Activated gamma-delta T cell treated with Interleukin-2 at 50 U/mL for 16 hours (primary cell): ENCODE measurements around the gene NCBP2L.

Experiments used
- DNase-seq: peaks from one replicate; pipeline ENCODE4 v3.0.0-alpha.2; 2020

The NCBP2L gene

DNA sequence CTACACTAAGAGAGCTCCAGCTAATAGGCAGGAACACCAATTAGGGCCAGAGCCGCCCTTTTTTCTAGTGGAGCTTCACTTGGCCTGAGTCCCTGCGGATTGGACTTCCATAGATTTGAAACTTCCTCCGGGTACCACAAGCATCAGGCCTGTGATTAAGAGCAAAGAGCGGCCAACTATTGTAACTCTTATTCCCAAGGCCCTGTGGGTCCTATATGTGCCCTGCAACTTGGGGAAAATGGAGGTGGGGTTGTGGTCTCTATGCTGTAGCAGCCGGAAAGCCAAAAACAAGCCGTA lies at the start of gene NCBP2L:
NCBP2L (plus strand) TSS at position 198 of the 297 bp plus-strand sequence. CDS start 16,488 bp downstream, outside the sequence.
- DNase-seq, result no peak

DNA sequence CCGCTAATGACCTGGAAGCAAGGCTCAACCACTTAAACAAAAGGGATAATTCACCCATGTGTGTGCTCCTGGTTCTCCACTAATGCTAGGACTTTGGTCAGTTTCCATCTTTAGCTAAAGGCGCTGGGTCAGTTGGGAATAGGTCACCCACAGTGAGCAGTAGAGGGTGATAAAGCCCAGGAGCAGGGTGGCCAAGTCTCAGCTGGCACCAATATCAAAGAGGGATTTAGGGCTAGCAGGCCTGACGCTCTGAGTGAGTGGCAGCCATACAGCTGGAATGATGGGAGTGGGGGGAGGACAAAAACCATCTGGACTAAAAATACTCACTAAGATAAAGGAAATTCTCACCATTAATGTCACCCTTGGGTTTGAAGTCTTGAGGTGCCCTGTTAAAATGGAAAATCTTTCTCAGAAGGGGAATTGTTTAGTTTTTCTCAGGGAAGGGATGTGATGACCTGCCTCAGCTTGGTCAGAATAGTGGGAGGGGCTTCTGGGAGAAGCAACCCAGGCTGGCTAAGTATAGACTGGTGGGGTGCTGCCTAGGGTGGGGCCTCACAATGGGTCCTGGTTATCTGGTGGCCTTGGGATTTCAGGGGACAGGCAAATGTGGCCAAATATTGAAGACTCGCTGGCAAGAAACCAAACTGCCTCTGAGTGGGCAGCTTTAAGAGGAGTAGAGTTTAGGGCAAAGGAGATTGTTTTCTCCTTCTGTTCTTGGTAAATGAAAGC lies 49.0 kb upstream of the NCBP2L start:
- DNase-seq, result no peak

DNA sequence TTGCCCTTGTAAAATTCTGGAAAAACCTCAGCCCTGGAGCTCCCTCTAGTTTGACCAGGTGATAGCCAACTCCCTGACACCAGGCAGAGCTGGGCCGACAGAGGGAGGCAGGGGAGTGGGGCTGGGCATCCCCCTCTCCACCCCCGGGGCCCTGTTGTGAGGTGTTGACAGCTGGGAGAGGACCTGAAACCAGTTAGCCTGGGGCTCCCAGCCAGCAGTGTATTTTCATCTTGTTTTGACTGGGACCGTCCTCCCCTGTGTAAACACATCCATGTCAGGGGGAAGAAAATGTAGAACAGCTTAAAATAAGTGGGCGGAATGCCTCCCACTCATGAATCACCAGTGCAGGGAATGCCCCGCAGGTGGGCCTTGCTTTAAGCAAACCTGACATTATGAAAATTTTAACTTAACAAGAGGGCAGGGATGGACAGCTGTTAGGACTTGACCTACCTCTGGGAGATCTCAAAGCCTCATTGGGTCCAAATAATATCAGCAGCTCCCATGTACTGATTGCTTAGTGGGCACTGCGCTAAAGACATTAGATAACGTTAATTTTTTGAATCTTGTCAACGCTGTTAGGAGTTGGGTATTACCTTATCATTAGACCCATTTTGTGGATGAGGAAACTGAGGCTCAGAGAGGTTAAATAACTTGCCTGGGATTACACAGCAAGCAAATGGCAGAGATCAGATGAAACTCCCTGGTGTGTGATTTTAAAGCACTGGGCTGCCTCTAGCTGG lies 47.8 kb upstream of the NCBP2L start:
- DNase-seq, result no peak

DNA sequence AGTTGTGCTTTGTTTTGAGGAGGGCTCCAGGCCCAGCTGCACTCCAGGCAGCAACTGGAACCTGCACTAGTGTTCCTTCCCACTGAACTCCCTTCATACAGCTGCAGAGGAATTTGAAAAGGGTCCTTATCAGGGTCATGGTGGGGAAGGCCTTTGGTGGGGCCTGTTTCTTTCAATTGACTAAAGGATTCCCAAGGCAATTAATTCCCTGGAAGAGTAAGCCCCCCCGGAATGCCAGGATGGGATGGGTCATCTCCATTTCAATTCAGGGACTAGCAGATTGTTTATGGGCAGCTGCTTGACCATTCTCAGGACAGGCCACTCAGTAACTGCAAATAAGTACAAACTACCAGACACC lies 47.3 kb upstream of the NCBP2L start:
- DNase-seq, result no peak

DNA sequence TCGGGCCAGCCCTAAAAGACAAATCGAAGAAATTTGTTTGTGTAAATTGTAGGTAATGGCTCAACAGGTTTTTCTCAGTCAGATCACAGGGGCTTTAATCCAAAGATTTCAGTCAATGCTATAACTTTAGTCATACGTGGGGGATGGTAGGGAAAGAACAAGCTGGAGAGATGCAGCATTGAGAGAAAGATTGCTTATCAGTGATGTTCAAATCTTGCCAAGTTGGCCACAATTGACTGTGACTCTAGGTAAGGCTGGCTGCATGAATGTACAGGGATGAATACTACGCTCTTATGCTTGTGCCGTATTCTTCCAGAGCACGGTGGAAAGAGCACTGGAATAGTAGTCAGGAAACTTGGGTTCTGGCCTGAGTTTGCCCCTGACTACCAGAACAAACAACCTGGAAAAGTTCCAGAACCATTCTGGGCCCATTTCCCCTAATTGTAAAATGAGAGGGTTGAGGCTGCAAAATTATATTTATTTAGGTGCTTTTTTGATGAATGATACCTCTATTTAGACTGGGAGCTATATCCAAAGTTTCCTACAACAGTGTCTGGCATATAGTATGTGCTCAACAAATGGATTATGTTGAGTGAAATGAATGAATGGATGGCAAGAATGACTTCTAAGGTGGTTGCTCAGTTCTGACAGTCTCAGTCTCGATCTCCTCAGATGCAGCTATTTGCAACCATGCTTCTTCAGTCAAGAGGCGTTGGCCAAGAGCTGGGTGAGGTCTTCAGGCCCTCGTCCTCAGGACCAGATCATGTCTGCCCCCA lies 46.4 kb upstream of the NCBP2L start:
- DNase-seq, result no peak

DNA sequence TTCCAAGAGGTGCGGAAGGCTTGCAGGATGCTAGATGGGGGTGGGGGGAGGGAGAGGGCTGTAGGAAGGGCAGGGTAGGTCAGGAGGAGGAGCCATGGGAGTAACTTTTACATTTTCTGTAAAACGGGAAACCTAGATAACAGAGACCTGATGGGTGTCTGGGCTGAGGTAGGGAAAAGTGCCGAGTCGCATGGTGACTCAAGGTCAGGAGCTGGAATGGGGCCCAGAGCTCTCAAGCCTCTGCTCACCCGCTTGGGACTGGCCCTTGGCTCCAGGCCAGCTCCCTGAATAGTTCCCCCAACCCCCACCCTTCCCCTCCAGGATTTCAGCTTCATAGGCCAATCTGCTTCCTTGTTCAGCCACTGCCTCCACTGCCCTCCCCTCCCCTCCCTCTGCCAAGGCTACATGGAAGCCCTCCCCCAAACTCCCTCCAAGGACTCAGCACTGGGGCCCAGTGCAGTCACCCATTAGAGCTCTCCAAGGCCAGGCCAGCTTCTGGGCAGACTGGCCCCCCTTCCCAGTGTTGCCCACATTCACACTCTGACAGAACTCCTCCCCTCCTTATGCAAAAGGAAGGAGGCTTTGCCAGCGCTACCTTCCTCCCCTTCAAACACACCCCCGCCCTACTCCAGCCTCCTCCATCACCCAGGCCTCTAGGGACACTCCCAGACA lies 45.6 kb upstream of the NCBP2L start:
- no peak for DNase-seq

DNA sequence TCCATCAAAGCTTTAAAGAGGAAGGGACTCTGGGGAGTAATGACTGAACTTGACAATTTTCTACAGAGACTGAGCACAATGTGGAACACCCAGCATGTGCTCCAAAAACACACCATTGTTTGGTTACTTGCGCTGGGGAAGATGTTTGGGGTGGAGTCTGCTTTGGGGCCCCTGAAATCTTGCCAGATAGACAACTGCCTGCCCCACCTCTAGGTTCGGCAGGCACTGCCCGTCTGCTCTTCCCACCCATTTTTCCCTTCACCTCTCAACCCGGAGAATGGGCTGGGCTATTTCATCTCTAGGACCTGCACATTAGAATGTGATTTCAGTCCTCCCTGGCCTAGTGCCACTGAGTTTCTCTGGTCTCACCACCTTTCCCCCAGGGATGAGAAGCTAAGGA lies 43.8 kb upstream of the NCBP2L start:
- no peak for DNase-seq

DNA sequence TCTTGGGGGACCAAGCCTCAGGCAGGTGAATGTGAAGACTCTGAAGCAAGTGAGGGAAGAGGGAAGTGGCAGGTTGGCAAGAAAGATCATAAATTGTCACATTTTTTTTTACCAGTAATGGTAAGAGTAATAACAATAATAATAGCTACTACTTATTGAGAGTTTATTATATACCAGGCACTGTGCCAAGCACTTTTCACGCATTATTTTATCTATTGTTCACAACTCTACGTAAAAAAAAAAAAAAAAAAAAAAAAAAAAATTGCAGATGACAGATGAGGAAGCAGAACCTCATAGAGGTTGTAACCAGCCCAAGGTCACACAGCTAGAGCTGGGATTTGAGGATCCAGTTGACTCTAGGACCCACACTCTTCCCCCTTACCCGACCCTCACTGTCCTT lies 42.9 kb upstream of the NCBP2L start:
- DNase-seq, result no peak

DNA sequence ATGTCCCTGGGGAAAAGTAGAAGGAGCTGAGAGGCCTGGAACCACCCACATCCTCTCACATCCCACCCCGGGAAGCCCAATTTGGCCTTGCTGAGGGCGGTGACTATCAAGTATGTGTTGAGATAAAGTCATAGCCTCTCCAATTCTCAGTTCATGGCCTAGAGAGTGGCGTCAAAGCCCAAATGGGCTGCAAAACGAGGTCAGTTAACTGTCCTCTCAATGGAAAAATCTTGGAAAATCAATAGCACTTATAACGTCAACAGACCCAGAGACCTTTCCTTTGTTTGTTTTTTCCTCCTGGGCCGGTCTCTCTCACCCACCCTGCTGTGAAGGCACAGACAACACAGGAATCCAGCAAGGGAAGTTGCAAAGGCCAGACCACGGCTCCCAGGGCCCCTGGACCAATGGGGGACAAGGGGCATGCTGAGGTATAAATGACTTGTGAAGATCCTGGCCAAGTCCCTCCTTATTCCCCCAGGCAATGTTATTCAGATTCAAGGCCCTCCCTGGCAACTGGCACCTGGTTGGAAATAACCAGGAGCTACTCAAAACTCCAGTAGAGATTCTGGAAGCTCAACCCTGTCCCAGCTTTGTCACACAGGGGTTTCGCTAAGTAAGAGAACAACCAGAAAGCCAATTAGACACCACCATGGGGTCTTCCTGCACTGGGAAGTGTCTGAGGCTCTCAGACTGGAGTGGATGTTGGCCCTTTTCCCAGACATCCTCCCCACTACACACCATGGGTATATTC lies 40.6 kb upstream of the NCBP2L start:
- no peak for DNase-seq

DNA sequence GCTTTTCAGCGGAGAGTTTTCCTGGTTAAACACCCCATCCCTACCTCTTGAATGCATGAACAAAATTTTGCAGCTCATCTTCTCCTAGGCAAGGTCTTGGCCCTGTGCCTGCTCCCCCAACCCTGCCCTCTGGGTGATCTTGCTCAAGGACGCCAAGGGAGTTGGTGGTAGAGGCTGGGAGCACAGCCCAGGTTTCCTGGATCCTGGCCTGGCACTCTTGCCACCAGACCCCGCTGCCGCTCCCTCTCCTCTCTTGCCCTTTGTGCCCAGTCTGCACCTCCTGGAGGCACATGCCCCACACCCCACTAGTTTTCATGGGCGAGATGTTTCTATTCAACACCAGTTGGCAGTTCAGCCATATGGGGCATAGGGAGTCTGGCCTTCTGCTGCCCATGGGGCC lies 39.3 kb upstream of the NCBP2L start:
- no peak for DNase-seq

DNA sequence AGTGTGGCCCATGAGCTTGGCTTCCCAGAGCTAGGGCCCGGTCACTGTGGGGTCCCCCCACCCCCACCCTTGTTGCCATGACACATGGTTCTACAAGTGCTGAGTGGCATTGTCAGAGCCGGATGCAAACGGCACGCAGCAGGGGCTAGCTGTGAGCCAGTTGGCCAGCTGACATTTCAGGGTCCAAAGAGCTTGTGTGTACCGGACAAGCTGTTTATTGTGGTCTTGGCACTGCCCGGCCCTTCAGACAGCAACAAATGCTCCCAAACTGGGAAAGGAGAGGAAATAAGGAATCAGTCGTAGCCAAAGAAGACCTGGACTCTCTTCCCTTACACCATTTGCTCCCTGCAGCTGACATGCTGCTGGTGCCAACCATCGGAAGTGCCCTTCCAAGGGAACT lies 38.8 kb upstream of the NCBP2L start:
- no peak for DNase-seq

DNA sequence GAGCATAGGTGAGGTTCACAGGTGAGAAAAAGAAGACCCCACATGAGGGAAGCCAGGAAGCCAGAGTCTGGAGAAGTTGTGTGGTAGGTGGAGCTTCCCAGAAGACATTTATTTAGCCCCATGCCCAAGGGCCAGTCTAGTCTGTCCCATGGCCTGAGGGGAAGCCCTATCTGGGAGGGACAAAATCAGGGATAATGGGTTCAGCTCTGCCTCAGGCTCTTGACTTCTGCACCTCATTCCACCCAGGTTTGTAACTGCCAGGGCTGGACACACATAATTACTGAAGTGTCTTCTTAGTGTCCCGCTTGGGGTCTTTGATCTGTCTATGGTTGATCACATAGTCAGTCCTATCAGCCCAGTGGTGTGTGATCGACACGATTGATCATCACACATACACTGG lies 38.0 kb upstream of the NCBP2L start:
- no peak for DNase-seq

DNA sequence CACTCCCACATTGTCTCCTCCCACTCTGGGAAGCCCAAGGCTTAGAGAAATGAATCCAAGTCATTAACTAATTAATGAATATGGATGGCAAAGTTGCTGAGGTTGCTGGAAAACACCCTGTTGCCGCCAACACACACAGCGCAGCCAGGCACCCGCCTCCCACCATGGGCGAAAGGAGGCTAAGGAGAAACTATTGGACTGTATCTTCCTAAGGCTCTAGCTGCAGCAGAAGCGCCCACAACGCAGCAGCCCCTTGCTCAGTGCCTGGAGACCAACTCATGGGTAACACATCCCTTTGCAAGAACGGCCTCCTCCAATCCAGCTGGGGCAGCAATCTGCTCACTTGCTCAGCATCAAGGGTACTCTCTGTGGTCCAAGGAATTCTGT lies 36.1 kb upstream of the NCBP2L start:
- DNase-seq, result no peak

DNA sequence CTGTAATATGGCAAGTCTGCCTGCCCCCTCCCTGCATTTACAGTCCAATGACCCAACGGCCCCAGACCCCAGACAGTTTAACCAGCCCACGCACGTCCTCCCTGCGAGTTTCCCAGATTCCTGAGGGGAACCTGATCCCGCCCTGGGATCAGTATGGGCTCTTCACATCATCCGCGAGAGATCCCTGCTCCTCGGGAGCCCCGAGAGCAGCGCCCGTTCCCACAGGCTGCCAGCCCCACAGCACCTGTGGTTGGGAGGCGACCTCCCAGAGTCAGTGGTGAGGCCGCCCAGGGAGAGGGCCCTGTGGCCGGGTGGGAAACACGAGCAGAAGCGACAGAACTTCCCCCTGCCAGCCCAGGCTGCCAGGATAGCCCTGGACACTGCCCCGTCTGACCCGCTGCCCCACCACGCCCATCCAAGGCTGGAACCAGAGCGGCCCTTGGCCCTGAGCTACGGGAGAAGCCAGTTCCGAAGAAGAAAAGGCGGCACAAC lies 34.8 kb upstream of the NCBP2L start:
- no peak for DNase-seq

DNA sequence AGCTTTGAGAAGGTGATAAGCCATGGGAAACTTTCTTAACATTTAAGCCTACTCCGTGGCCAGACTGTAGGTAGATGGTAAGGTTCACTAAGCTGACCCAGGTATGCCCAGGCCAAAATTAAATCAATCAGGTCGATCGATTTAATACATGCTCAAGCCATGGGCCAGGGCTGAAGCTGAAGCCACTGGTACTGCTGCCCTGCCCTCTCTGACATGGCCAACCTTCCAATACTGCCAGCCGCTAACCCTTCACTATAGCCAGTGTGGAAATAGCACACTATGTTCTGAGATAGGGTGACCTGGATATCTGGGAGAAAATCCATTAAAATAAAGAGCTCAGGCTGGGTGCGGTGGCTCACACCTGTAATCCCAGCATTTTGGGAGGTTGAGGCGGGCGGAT lies 33.5 kb upstream of the NCBP2L start:
- no peak for DNase-seq

DNA sequence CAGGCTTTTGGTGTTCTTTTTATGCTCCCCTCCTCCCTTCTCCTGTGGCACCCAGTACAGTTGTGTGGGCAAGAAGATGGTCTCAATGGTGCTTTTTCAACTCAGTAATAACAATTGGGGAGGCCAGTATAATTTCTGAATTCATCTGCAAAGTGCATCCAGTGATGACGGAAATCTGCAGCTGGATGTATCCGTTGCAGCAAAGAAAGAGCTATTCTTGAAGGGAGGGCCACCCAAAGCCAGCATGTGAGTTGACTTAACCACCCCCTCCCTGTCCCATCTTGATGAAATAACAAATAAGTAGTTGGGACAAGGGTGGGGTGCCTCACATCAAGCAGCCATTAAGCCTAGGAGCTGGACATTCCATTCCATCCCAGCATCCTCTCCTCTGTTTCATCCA lies 32.7 kb upstream of the NCBP2L start:
- DNase-seq, result no peak

DNA sequence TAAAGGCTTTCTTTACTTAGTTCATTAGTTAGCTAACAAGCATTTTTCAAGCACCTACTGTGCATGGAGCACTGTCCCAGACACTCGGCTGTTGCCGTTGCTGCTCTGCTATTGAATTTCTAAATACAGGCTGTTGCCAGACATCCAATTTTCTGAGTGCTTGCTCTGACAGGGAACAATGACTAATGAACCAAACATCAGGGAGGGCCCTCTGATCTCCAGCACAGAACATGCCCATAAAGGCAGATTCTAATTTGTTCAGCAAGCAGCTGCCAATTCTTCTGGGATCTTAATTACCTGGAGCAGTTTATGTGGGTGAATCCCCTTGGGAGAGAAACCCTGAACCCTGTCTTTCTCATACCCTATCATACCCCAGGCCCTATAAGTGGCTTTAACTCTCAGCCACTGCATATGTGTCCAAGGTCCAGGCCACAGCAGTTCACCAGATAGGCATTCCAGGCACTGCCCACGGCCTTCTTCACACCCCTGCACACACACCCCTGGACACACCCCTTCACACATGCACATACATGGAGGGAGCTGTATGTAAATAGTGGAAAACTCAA lies 29.9 kb upstream of the NCBP2L start:
- no peak for DNase-seq

DNA sequence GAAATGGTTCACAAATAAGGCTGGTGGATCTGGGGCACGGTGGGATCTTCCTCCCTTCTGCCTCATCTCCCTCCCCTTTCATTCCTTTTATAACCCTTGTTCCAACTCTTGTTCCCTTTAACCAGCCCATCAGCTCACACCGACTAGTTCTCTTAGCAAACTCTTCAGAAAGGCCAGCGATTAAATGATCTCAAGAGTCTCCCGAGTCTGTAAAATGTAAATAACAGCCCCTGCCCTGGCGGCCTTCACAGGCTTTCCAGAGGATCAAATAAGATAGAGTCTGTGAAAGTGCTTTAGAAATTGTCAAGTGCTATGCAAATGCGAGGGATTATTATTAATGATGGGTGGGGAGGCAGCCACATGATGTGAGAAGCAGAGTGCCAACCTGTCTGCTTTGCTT lies 29.0 kb upstream of the NCBP2L start:
- DNase-seq, result no peak

DNA sequence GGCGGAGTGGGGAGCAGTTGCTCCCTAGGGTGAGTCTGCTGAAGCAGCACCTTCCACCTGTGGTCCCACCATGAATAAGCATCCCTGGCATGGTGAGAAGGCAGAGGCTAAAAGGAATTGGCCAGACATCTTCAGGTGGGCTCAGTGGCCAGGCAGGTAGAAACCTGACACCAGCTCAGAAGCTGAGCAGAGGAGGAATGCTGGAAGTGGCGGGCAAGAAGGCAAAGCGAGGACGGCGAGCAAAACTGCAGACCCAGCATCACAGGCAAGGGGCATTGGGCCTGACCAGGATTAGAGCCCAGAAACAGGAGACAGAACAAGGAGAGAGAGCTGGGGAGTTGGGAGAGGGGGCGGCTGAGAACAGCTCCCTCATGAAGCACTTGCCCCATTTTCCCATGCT lies 27.3 kb upstream of the NCBP2L start:
- DNase-seq, result no peak

DNA sequence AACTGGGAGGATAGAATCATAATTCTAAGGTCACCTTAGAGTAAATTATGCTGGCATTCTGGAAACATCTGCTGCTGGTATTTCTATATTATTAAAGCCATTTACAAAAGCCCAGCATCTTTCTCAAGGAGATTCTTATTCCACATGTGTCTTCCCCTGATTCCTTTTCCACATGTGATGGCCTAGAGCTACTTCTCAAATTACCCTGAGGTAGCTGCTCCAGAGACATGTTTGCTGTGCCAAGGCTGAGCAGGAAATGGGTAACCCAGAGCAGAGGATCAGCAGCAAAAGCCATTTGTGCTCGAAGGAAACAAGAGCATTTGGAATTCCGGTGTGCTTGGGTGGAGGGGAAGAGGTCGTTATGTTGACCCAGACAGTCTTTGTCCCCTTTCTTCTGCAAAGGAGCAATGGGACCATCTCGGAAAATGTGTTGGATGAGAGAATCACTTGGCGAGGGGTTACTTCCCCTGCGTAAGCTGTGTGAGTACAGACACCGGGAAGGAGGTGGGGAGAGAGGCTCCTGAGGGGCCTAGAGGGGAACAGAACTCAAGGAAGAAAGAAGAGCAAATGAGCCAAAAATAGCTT lies 26.6 kb upstream of the NCBP2L start:
- no peak for DNase-seq

DNA sequence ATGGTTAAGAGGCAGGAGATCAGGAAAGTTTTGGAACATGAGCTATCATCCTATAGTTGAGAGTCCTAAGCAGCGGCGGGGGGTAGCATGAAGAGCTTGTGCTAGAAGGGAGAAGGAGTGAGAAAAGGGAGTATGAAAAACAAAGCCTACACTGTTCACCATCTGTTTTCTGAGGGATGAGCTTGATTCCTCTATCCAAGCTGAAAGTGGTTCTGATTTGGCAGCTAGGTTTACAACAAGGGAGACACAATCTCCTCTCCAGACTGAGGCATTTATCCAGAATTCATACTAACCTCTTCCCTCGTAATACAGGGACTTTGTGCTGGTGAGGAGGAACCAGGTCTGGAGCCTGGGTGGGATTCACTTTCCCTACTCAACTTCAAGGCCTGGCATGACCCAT lies 25.5 kb upstream of the NCBP2L start:
- DNase-seq, result no peak

DNA sequence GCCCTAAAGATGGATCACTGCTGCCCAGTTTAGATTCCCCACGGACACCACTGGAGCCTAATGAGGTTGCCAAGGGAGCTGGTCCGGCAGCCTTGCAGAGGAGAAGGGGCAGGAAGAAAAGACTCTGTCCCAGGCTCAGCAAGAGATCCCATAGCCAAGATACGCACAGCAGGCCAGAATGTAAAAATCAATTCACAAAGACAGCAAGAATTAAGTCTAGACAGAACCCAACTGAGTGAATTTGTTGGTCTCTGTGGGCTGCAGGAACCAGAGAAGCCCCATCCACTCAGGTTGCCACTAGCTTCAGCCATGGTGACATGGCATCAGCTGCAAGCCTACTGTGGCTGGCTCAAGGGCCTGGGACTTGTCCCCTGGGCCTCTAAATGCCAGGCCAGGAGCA lies 24.8 kb upstream of the NCBP2L start:
- DNase-seq, result no peak
